Mononuclear cell (primary cell): ENCODE measurements around the gene ANKRD33B. TPM values are rescaled to one million over a fixed set of nuclear protein-coding genes. Genes with fewer than 3 reads are reported as not detected.

Experiments used
- H3K27me3 ChIP-seq: 2 replicates; pipeline ENCODE4 v1.6.0; 2011; ENCODE audit warnings: low read length, control low read depth; ENCODE audit not compliant: insufficient read depth
- H3K4me1 ChIP-seq: 2 replicates; pipeline ENCODE4 v1.5.1; 2011; ENCODE audit warnings: mild to moderate bottlenecking, low read length, control low read depth; ENCODE audit not compliant: insufficient read depth
- H3K4me3 ChIP-seq: 2 replicates; pipeline ENCODE4 v1.5.1; 2011; ENCODE audit warnings: mild to moderate bottlenecking, low read length, moderate library complexity
- H3K9me3 ChIP-seq: 2 replicates; pipeline ENCODE4 v1.5.1; 2011; ENCODE audit warnings: low read depth, mild to moderate bottlenecking, control low read depth, low read length
- total RNA-seq: library from RNA; depleted of rRNA; stranded (reverse); fragments of >200 nt; gene quantifications from one replicate; pipeline ENCODE4 v1.2.3, GENCODE V29; 2012

The ANKRD33B gene
- total RNA-seq, 1 donor: 2.7 TPM

GRCh38 chr5:10674096-10674495 is 110.2 kb downstream of the ANKRD33B start:
- Histone ChIP-seq H3K9me3 (no peaks in the 10 kb centered on the region), H3K27me3 (no peaks in the 10 kb centered on the region), H3K4me1 (peaks cover 8% of the 10 kb centered on the region)

GRCh38 chr5:10674582-10674981 is 110.7 kb downstream of the ANKRD33B start:
- no peaks in the 10 kb centered on the region for H3K9me3 ChIP-seq
- no peak overlapping the region for H3K4me3 ChIP-seq
- H3K4me1 ChIP-seq: peaks cover 8% of the 10 kb centered on the region
- no peaks in the 10 kb centered on the region for H3K27me3 ChIP-seq

More at GRCh38 chr5:10674096-10674495, 110.2 kb downstream of the ANKRD33B start:
- H3K4me3 ChIP-seq: no peak overlapping the region

- Histone ChIP-seq H3K4me3 (no peak overlapping the region), H3K9me3 (no peaks in the 10 kb centered on the region), H3K4me1 (peaks cover 8% of the 10 kb centered on the region), H3K27me3 (no peaks in the 10 kb centered on the region)
Measured at GRCh38 chr5:10675177-10675700, 111.4 kb downstream of the ANKRD33B start.

GRCh38 chr5:10676224-10676623 is 112.4 kb downstream of the ANKRD33B start:
- Histone ChIP-seq H3K4me3 (no peak overlapping the region), H3K9me3 (no peaks in the 10 kb centered on the region), H3K27me3 (no peaks in the 10 kb centered on the region), H3K4me1 (peaks cover 3% of the 10 kb centered on the region)

GRCh38 chr5:10676946-10677345 is 113.1 kb downstream of the ANKRD33B start:
- Histone ChIP-seq H3K4me3 (no peak overlapping the region), H3K9me3 (no peaks in the 10 kb centered on the region), H3K4me1 (peaks cover 3% of the 10 kb centered on the region), H3K27me3 (no peaks in the 10 kb centered on the region)

- Histone ChIP-seq H3K27me3 (no peaks in the 10 kb centered on the region), H3K4me1 (peaks cover 9% of the 10 kb centered on the region), H3K4me3 (no peak overlapping the region), H3K9me3 (no peaks in the 10 kb centered on the region)
Measured at GRCh38 chr5:10677533-10677932, 113.7 kb downstream of the ANKRD33B start.

- peaks cover 15% of the 10 kb centered on the region for H3K4me1 ChIP-seq
Measured at GRCh38 chr5:10678244-10678643, 114.4 kb downstream of the ANKRD33B start.

GRCh38 chr5:10679336-10679988 is 115.6 kb downstream of the ANKRD33B start:
- Histone ChIP-seq H3K27me3 (no peaks in the 10 kb centered on the region), H3K4me1 (peaks cover 15% of the 10 kb centered on the region), H3K4me3 (no peak overlapping the region), H3K9me3 (no peaks in the 10 kb centered on the region)

More at GRCh38 chr5:10678244-10678643, 114.4 kb downstream of the ANKRD33B start:
- no peaks in the 10 kb centered on the region for H3K27me3 ChIP-seq
- H3K4me3 ChIP-seq: no peak overlapping the region
- no peaks in the 10 kb centered on the region for H3K9me3 ChIP-seq

GRCh38 chr5:10680876-10681481 is 117.1 kb downstream of the ANKRD33B start:
- no peak overlapping the region for H3K4me3 ChIP-seq
- H3K9me3 ChIP-seq: no peaks in the 10 kb centered on the region
- no peaks in the 10 kb centered on the region for H3K27me3 ChIP-seq
- H3K4me1 ChIP-seq: peaks cover 15% of the 10 kb centered on the region

GRCh38 chr5:10681731-10682679 is 118.1 kb downstream of the ANKRD33B start:
- peaks cover 15% of the 10 kb centered on the region for H3K4me1 ChIP-seq

GRCh38 chr5:10682801-10683525 is 119.1 kb downstream of the ANKRD33B start:
- no peak overlapping the region for H3K4me3 ChIP-seq
- H3K9me3 ChIP-seq: no peaks in the 10 kb centered on the region
- H3K4me1 ChIP-seq: peaks cover 15% of the 10 kb centered on the region
- H3K27me3 ChIP-seq: no peaks in the 10 kb centered on the region

More at GRCh38 chr5:10681731-10682679, 118.1 kb downstream of the ANKRD33B start:
- Histone ChIP-seq H3K27me3 (no peaks in the 10 kb centered on the region), H3K9me3 (no peaks in the 10 kb centered on the region), H3K4me3 (no peak overlapping the region)

GRCh38 chr5:10684303-10685086 is 120.6 kb downstream of the ANKRD33B start:
- Histone ChIP-seq H3K9me3 (no peaks in the 10 kb centered on the region), H3K27me3 (no peaks in the 10 kb centered on the region), H3K4me3 (no peak overlapping the region), H3K4me1 (peaks cover 15% of the 10 kb centered on the region)

- no peak overlapping the region for H3K4me3 ChIP-seq
Measured at GRCh38 chr5:10685115-10685521, 121.2 kb downstream of the ANKRD33B start.

GRCh38 chr5:10686890-10687289 is 123.0 kb downstream of the ANKRD33B start:
- Histone ChIP-seq H3K4me1 (peaks cover 12% of the 10 kb centered on the region), H3K9me3 (no peaks in the 10 kb centered on the region), H3K27me3 (no peaks in the 10 kb centered on the region), H3K4me3 (no peak overlapping the region)

More at GRCh38 chr5:10685115-10685521, 121.2 kb downstream of the ANKRD33B start:
- Histone ChIP-seq H3K27me3 (no peaks in the 10 kb centered on the region), H3K9me3 (no peaks in the 10 kb centered on the region), H3K4me1 (peaks cover 15% of the 10 kb centered on the region)
